Measurements from ENCODE around the gene NFX1.

DNA sequence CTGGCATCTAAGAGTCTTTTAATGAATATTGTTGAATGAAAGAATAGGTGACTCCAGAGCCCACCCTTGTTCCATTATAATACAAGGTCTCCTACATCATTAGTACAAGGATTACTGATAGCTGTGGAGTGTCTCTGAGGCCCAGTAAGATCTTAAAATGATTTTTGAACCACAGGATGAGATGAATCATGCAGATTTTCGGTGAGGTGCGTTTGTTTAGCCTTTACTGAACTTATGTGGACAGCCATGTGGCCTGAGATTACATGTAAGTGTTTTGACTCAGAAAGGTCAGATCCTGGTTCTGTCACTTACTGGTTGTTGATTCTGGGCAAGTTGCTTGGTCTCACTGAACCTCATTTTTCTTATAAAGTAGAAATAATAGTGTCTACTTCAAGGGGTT, 21.6 kb downstream of the NFX1 start:
- TF ChIP-seq PATZ1 (CRISPR knock-in tag; IDR thresholded peaks at IDR 0.05; ENCODE audit: borderline replicate concordance): no peak
- TF ChIP-seq GLIS3 (CRISPR knock-in tag; IDR thresholded peaks at IDR 0.05): no peak
- TF ChIP-seq ZFP30 (CRISPR knock-in tag; IDR thresholded peaks at IDR 0.05): no peak

All from SK-N-SH treated with all-trans-retinoic acid at 6 μM for 48 hours (cell line).